Liver (tissue), 9 donors: ENCODE measurements around the gene CTNNBL1. TPM values are rescaled to one million over a fixed set of nuclear protein-coding genes. Genes with fewer than 3 reads are reported as not detected.
A peak's percentile ranks its signal among the peaks of the same experiment; 100 is the strongest.

Source experiments
- DNase-seq: peaks from one replicate; pipeline ENCODE4 v3.0.0-alpha.2; 2017; ENCODE audit warnings: low spot score
- H3K27ac ChIP-seq, 2 donors: one replicate each; pipeline ENCODE4 v1.7.0; 2013; ENCODE audit warnings: inconsistent platforms in 2 of 2, low read length in 2 of 2, control low read depth in 1 of 2, low read depth in 1 of 2, mild to moderate bottlenecking in 1 of 2
- H3K27me3 ChIP-seq, 4 donors: one replicate each; pipeline versions ENCODE4 v1.6.1 to v1.7.0; 2013; ENCODE audit warnings: low read length in 3 of 4, inconsistent platforms in 1 of 4, mild to moderate bottlenecking in 1 of 4, moderate library complexity in 1 of 4; ENCODE audit not compliant: control insufficient read depth in 4 of 4, insufficient read depth in 4 of 4
- H3K36me3 ChIP-seq, 4 donors: one replicate each; pipeline versions ENCODE4 v1.6.1 to v1.7.0; 2013; ENCODE audit warnings: low read length in 3 of 4, mild to moderate bottlenecking in 3 of 4, low read depth in 1 of 4, moderate library complexity in 1 of 4; ENCODE audit not compliant: control insufficient read depth in 4 of 4, insufficient read depth in 3 of 4
- H3K4me1 ChIP-seq, 4 donors: one replicate each; pipeline versions ENCODE4 v1.6.1 to v1.7.0; 2013; ENCODE audit warnings: low read length in 3 of 4, mild to moderate bottlenecking in 3 of 4, moderate library complexity in 1 of 4; ENCODE audit not compliant: control insufficient read depth in 4 of 4, insufficient read depth in 4 of 4
- H3K4me3 ChIP-seq, 3 donors: one replicate each; pipeline versions ENCODE4 v1.6.1 to v1.7.0; 2013; ENCODE audit warnings: low read length in 3 of 3, control low read depth in 1 of 3, low read depth in 1 of 3, mild to moderate bottlenecking in 1 of 3
- H3K9ac ChIP-seq, 2 donors: one replicate each; pipeline ENCODE4 v1.7.0; 2013; ENCODE audit warnings: low read length in 2 of 2, mild to moderate bottlenecking in 2 of 2, moderate library complexity in 2 of 2, control low read depth in 1 of 2, low read depth in 1 of 2
- H3K9me3 ChIP-seq, 4 donors: one replicate each; pipeline versions ENCODE4 v1.6.1 to v1.7.0; 2013; ENCODE audit warnings: low read length in 3 of 4; ENCODE audit not compliant: control insufficient read depth in 4 of 4
- EGR1 ChIP-seq, 2 donors: IDR thresholded peaks; 2 replicates each; pipeline ENCODE4 v1.6.1; 2016 to 2018; ENCODE audit warnings: antibody characterized with exemption in 2 of 2, low read depth in 2 of 2
- FOXA1 ChIP-seq: IDR thresholded peaks from 2 replicates; pipeline ENCODE4 v1.6.1; 2016; ENCODE audit warnings: antibody characterized with exemption
- FOXA2 ChIP-seq: IDR thresholded peaks from 2 replicates; pipeline ENCODE4 v1.6.1; 2016; ENCODE audit warnings: antibody characterized with exemption
- GABPA ChIP-seq, 2 donors: IDR thresholded peaks in 1 of 2; conservative IDR thresholded peaks in 1 of 2; 2 replicates each; pipeline ENCODE4 v1.6.1; 2016; ENCODE audit warnings: antibody characterized with exemption in 2 of 2, mild to moderate bottlenecking in 1 of 2, moderate library complexity in 1 of 2
- HNF4A ChIP-seq, 2 donors: conservative IDR thresholded peaks; 2 replicates each; pipeline ENCODE4 v1.6.1; 2016; ENCODE audit warnings: antibody characterized with exemption in 2 of 2, mild to moderate bottlenecking in 2 of 2
- HNF4G ChIP-seq: IDR thresholded peaks from 2 replicates; pipeline ENCODE4 v1.6.1; 2016; ENCODE audit warnings: antibody characterized with exemption
- JUND ChIP-seq, 2 donors: IDR thresholded peaks; 2 replicates each; pipeline ENCODE4 v1.6.1; 2016; ENCODE audit warnings: antibody characterized with exemption in 2 of 2
- NR2F2 ChIP-seq: IDR thresholded peaks from 2 replicates; pipeline ENCODE4 v1.6.1; 2016; ENCODE audit warnings: antibody characterized with exemption
- RAD21 ChIP-seq, 2 donors: IDR thresholded peaks; 2 replicates each; pipeline ENCODE4 v1.6.1; 2016; ENCODE audit warnings: antibody characterized with exemption in 2 of 2, mild to moderate bottlenecking in 2 of 2
- REST ChIP-seq: IDR thresholded peaks from 2 replicates; pipeline ENCODE4 v1.6.1; 2016; ENCODE audit warnings: antibody characterized with exemption, mild to moderate bottlenecking
- RXRA ChIP-seq, 2 donors: IDR thresholded peaks; 2 replicates each; pipeline ENCODE4 v1.6.1; 2017 to 2018; ENCODE audit warnings: antibody characterized with exemption in 2 of 2, mild to moderate bottlenecking in 1 of 2
- SP1 ChIP-seq: IDR thresholded peaks from 2 replicates; pipeline ENCODE4 v1.6.1; 2018; ENCODE audit warnings: antibody characterized with exemption, mild to moderate bottlenecking
- TAF1 ChIP-seq: conservative IDR thresholded peaks from 2 replicates; pipeline ENCODE4 v1.6.1; 2016; ENCODE audit warnings: antibody characterized with exemption, mild to moderate bottlenecking
- YY1 ChIP-seq: IDR thresholded peaks from 2 replicates; pipeline ENCODE4 v1.6.1; 2016; ENCODE audit warnings: antibody characterized with exemption, mild to moderate bottlenecking
- ZBTB33 ChIP-seq: IDR thresholded peaks from 2 replicates; pipeline ENCODE4 v1.6.1; 2016; ENCODE audit warnings: antibody characterized with exemption
- WGBS: extraction: QIAGEN DNeasy Blood & Tissue Kit; methylation state at CpG from one replicate; pipeline ENCODE4 v1.1.7; 2013; 5-methylcytosine and 5-hydroxymethylcytosine counted together
- polyA plus RNA-seq, 2 donors: library from polyadenylated mRNA; stranded (reverse) in 1 of 2; unstranded in 1 of 2; fragments of 200-250 nt in 1 of 2; fragments of >200 nt in 1 of 2; fragmentation: Nextera tagmentation in 1 of 2; extraction: Ambion mirVana in 1 of 2; gene quantifications; one replicate each; pipeline versions ENCODE4 v1.2.1 to v1.2.3, GENCODE V29; 2013 to 2015
- total RNA-seq, 2 donors: library from RNA; depleted of rRNA; stranded (reverse); fragments of >200 nt; gene quantifications; one replicate each; pipeline ENCODE4 v1.2.3, GENCODE V29; 2014
- TF ChIP-seq, protein P1 (sequence below): fragments of 150-350 bp; IDR thresholded peaks from 2 replicates; pipeline ENCODE4 v1.5.1; 2017; ENCODE audit warnings: improper control_type of control experiment, low read depth, low read length; ENCODE audit not compliant: missing input control
- TF ChIP-seq, protein P2 (sequence below): IDR thresholded peaks from 2 replicates; pipeline ENCODE4 v1.6.1; 2016; ENCODE audit warnings: antibody characterized with exemption
- TF ChIP-seq, protein P3 (sequence below): IDR thresholded peaks from 2 replicates; pipeline ENCODE4 v1.6.1; 2016; ENCODE audit warnings: antibody characterized with exemption
- donor health status: healthy.
- donor health status: healthy.
- donor health status: healthy.
- donor health status: healthy.
- donor health status: healthy.

CTNNBL1 gene
- total and polyA plus RNA-seq, 4 donors: 18.3 to 25.4 (median 20.3) TPM

DNA sequence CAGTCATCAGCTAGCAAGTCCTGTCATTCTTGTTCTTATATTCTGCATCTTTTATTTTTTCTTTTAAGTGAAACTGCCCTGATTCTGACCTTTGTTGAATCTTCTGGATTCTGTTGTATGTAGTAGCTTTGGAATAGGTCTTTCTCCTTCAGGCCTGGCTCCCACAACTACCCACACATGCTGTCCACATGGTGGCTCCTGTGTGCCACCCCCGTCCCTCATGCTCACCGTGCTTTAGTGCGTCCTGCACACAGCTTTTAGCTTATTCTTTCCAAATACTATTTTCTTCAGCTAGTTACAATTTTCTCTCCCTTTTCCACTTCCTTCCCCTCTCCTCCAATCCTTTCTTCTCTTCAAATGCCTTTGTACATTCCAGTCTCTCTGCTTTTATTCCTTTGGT lies 61.8 kb downstream of the CTNNBL1 start:
- no peak for DNase-seq
- peaks cover 0 to 15% (median 6%) of the 10 kb centered on the region in 4 donors for H3K36me3 ChIP-seq
- 64% methylated on average over 3 of the region's 3 CpGs for WGBS
- peaks cover 2 to 19% (median 7%) of the 10 kb centered on the region in 4 donors for H3K4me1 ChIP-seq
- H3K27me3 ChIP-seq: no peaks in the 10 kb centered on the region
- TF ChIP-seq RAD21 (IDR thresholded peaks at IDR 0.05) (peak; percentile 62 to 74), JUND (IDR thresholded peaks at IDR 0.05) (no peak), REST (no peak), FOXA1 (no peak)
- TF ChIP-seq, protein P1, sequence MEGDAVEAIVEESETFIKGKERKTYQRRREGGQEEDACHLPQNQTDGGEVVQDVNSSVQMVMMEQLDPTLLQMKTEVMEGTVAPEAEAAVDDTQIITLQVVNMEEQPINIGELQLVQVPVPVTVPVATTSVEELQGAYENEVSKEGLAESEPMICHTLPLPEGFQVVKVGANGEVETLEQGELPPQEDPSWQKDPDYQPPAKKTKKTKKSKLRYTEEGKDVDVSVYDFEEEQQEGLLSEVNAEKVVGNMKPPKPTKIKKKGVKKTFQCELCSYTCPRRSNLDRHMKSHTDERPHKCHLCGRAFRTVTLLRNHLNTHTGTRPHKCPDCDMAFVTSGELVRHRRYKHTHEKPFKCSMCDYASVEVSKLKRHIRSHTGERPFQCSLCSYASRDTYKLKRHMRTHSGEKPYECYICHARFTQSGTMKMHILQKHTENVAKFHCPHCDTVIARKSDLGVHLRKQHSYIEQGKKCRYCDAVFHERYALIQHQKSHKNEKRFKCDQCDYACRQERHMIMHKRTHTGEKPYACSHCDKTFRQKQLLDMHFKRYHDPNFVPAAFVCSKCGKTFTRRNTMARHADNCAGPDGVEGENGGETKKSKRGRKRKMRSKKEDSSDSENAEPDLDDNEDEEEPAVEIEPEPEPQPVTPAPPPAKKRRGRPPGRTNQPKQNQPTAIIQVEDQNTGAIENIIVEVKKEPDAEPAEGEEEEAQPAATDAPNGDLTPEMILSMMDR: peak; percentile 17
- H3K4me3 ChIP-seq: no peak overlapping the region
- H3K27ac ChIP-seq: no peak overlapping the region
- H3K9ac ChIP-seq: no peak overlapping the region
- H3K9me3 ChIP-seq: no peaks in the 10 kb centered on the region

- TF ChIP-seq HNF4A (conservative IDR thresholded peaks at IDR 0.05) (no peak), YY1 (no peak), HNF4G (no peak), JUND (IDR thresholded peaks at IDR 0.05) (no peak), SP1 (no peak), GABPA (IDR thresholded peaks at IDR 0.05 in 1 of 2, conservative IDR thresholded peaks at IDR 0.05 in 1 of 2) (no peak), FOXA2 (no peak), REST (no peak), NR2F2 (no peak), TAF1 (no peak), RAD21 (IDR thresholded peaks at IDR 0.05) (no peak), EGR1 (IDR thresholded peaks at IDR 0.05; ENCODE audit: low read depth in 2 of 2) (no peak), RXRA (IDR thresholded peaks at IDR 0.05) (no peak), FOXA1 (no peak), ZBTB33 (no peak)
- TF ChIP-seq, protein P2, sequence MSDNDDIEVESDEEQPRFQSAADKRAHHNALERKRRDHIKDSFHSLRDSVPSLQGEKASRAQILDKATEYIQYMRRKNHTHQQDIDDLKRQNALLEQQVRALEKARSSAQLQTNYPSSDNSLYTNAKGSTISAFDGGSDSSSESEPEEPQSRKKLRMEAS: no peak
- TF ChIP-seq, protein P1: no peak
- TF ChIP-seq, protein P3, sequence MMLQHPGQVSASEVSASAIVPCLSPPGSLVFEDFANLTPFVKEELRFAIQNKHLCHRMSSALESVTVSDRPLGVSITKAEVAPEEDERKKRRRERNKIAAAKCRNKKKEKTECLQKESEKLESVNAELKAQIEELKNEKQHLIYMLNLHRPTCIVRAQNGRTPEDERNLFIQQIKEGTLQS: no peak
- Histone ChIP-seq H3K27me3 (no peaks in the 10 kb centered on the region), H3K4me1 (peaks cover 2 to 19% (median 7%) of the 10 kb centered on the region in 4 donors), H3K27ac (no peak overlapping the region), H3K4me3 (no peak overlapping the region), H3K36me3 (peaks cover 0 to 16% (median 7%) of the 10 kb centered on the region in 4 donors), H3K9me3 (no peaks in the 10 kb centered on the region), H3K9ac (no peak overlapping the region)
- 76% methylated on average over 2 of the region's 2 CpGs for WGBS
- DNase-seq: no peak
Measured at GRCh38 chr20:37756234-37756633, 62.4 kb downstream of the CTNNBL1 start.
